ENCODE measurements around the gene GRHL1.

- TF ChIP-seq EZH2phosphoT487 (IDR thresholded peaks at IDR 0.05; ENCODE audit: insufficient read depth, low read depth) (no peak), EZH2 (IDR thresholded peaks at IDR 0.05; ENCODE audit: insufficient read depth, poor library complexity, severe bottlenecking) (no peak)
These were observed 42.9 kb upstream of the GRHL1 start for GRCh38 chr2:9908639-9909038.

Data from GM23248 (cell line).